CD14-positive monocyte (primary cell): ENCODE data around the gene FHIT. TPM values are rescaled to one million over a fixed set of nuclear protein-coding genes. Genes with fewer than 3 reads are reported as not detected.

Experiments
- DNase-seq, 3 donors: peaks; one replicate each; pipeline ENCODE4 v3.0.0-alpha.2; 2011 to 2022
- H2AFZ ChIP-seq: 2 replicates; pipeline ENCODE4 v1.6.0; 2012; ENCODE audit warnings: mild to moderate bottlenecking, low read depth, low read length, inconsistent platforms; ENCODE audit not compliant: insufficient read depth, poor library complexity, severe bottlenecking
- H3K27ac ChIP-seq, 2 donors: 1 replicate in 1 of 2; 2 replicates in 1 of 2; pipeline ENCODE4 v1.5.1; 2012 to 2013; ENCODE audit warnings: low read length in 2 of 2, control low read depth in 1 of 2, inconsistent platforms in 1 of 2, low read depth in 1 of 2, mild to moderate bottlenecking in 1 of 2
- H3K27me3 ChIP-seq, 2 donors: one replicate each; pipeline versions ENCODE4 v1.6.0 to v1.6.1; 2011 to 2013; ENCODE audit warnings: low read length in 2 of 2; ENCODE audit not compliant: control insufficient read depth in 2 of 2, insufficient read depth in 2 of 2
- H3K36me3 ChIP-seq, 2 donors: replicated peaks in 1 of 2; 1 replicate in 1 of 2; 2 replicates in 1 of 2; pipeline versions ENCODE4 v1.5.1 to v1.6.1; 2012 to 2013; ENCODE audit warnings: low read length in 2 of 2, control low read depth in 1 of 2, inconsistent platforms in 1 of 2, mild to moderate bottlenecking in 1 of 2; ENCODE audit not compliant: insufficient read depth in 2 of 2, control insufficient read depth in 1 of 2
- H3K4me1 ChIP-seq, 2 donors: 1 replicate in 1 of 2; 2 replicates in 1 of 2; pipeline versions ENCODE4 v1.5.1 to v1.6.1; 2012 to 2013; ENCODE audit warnings: low read length in 2 of 2, control low read depth in 1 of 2, inconsistent platforms in 1 of 2, mild to moderate bottlenecking in 1 of 2, moderate library complexity in 1 of 2; ENCODE audit not compliant: insufficient read depth in 2 of 2, control insufficient read depth in 1 of 2
- H3K4me2 ChIP-seq: replicated peaks from 2 replicates; pipeline ENCODE3; 2012; ENCODE audit warnings: low read length, moderate library complexity, mild to moderate bottlenecking; ENCODE audit not compliant: poor library complexity, severe bottlenecking; ENCODE audit errors: extremely low read depth
- H3K4me3 ChIP-seq, 3 experiments: fragments of 200-600 bp in 1 of 3; sonication (generic) in 1 of 3; replicated peaks in 1 of 3; 1 replicate in 2 of 3; 2 replicates in 1 of 3; pipeline ENCODE4 v1.5.1; 2011 to 2013; ENCODE audit warnings: low read length in 3 of 3, mild to moderate bottlenecking in 3 of 3, control low read depth in 2 of 3, low read depth in 2 of 3, inconsistent platforms in 1 of 3, moderate library complexity in 1 of 3
- H3K79me2 ChIP-seq: 2 replicates; pipeline ENCODE4 v1.6.0; 2012; ENCODE audit warnings: mild to moderate bottlenecking, control low read depth, inconsistent platforms, low read length, moderate library complexity; ENCODE audit not compliant: insufficient read depth
- H3K9ac ChIP-seq: 2 replicates; pipeline ENCODE4 v1.6.0; 2017; ENCODE audit warnings: low read length, mild to moderate bottlenecking; ENCODE audit not compliant: insufficient read depth, poor library complexity, severe bottlenecking
- H3K9me3 ChIP-seq, 2 donors: replicated peaks in 1 of 2; 1 replicate in 1 of 2; 2 replicates in 1 of 2; pipeline versions ENCODE4 v1.5.1 to v1.6.1; 2012 to 2013; ENCODE audit warnings: low read length in 2 of 2, control low read depth in 1 of 2; ENCODE audit not compliant: control insufficient read depth in 1 of 2, insufficient read depth in 1 of 2
- H4K20me1 ChIP-seq: 2 replicates; pipeline ENCODE4 v1.6.0; 2012; ENCODE audit warnings: mild to moderate bottlenecking, low read length, control low read depth, moderate library complexity; ENCODE audit not compliant: insufficient read depth
- H3K27ac Mint-ChIP-seq, 7 donors: one replicate each; pipeline ENCODE4 v1.8.0; 2020; ENCODE audit warnings: mild to moderate bottlenecking in 7 of 7, mixed read lengths in 7 of 7, moderate library complexity in 6 of 7, inconsistent platforms in 2 of 7
- H3K27me3 Mint-ChIP-seq, 3 donors: one replicate each; pipeline ENCODE4 v1.8.0; 2021 to 2022; ENCODE audit warnings: low read depth in 3 of 3, mild to moderate bottlenecking in 3 of 3, mixed read lengths in 3 of 3, moderate library complexity in 3 of 3, inconsistent platforms in 1 of 3
- H3K36me3 Mint-ChIP-seq, 2 donors: one replicate each; pipeline ENCODE4 v1.8.0; 2020; ENCODE audit warnings: mixed read lengths in 2 of 2, inconsistent platforms in 1 of 2, mild to moderate bottlenecking in 1 of 2
- H3K4me1 Mint-ChIP-seq: one replicate; pipeline ENCODE4 v1.8.0; 2020; ENCODE audit warnings: mild to moderate bottlenecking, mixed read lengths
- H3K4me3 Mint-ChIP-seq, 2 donors: one replicate each; pipeline ENCODE4 v1.8.0; 2020; ENCODE audit warnings: mild to moderate bottlenecking in 2 of 2, mixed read lengths in 2 of 2, moderate library complexity in 1 of 2
- H3K9me3 Mint-ChIP-seq, 7 donors: one replicate each; pipeline ENCODE4 v1.8.0; 2020 to 2022; ENCODE audit warnings: mixed read lengths in 7 of 7, mild to moderate bottlenecking in 6 of 7, moderate library complexity in 6 of 7, inconsistent platforms in 2 of 7
- CTCF ChIP-seq: fragments of 200-600 bp; IDR thresholded peaks from one replicate; pipeline ENCODE4 v1.8.0; 2022; ENCODE audit warnings: antibody characterized with exemption, mild to moderate bottlenecking
- WGBS: methylation state at CpG from one replicate; pipeline ENCODE4 v1.1.5; 2013; ENCODE audit warnings: missing lambda C conversion rate; ENCODE audit not compliant: insufficient coverage; 5-methylcytosine and 5-hydroxymethylcytosine counted together
- intact Hi-C, 2 donors: fragments of 100-400 bp; cut with micrococcal nuclease; formaldehyde crosslinking; loops; one replicate each; pipeline versions ENCODE4 v1.15.0 to v1.15.1; 2023
- polyA plus RNA-seq, 3 donors: library from polyadenylated mRNA; depleted of rRNA in 1 of 3; unstranded in 2 of 3; stranded (reverse) in 1 of 3; fragments of 300-500 nt in 2 of 3; fragments of >200 nt in 1 of 3; fragmentation: Illumina TruSeq in 2 of 3; gene quantifications; 1 replicate in 2 of 3; 2 replicates in 1 of 3; pipeline ENCODE4 v1.2.3, GENCODE V29; 2012 to 2021

The FHIT gene
- polyA plus RNA-seq, 3 donors = 1.7 to 3.4 (median 3.2) TPM

DNA sequence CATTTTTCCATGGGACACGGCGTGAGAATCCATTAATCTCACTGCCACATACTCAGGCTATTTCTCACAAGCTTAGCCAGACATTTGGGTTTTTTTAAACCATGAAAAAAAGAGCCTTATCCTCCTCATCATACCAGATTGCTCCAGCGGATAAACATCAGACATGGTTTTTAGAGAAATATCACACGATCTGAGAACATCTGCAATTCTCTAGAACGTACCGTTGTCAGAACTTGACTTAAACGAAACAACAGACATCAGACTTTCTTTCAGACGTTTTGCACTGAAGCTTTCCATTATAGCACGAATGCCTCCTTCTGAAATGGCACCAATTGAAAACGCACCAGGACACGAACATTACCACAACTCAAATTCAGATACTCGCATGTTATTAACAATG is 1457.3 kb downstream of the FHIT start:
- Histone ChIP-seq H3K27ac (no peak overlapping the region), H2AFZ (no peak overlapping the region), H3K9me3 (no peaks in the 10 kb centered on the region), H4K20me1 (no peaks in the 10 kb centered on the region), H3K4me2 (no peak overlapping the region), H3K79me2 (no peaks in the 10 kb centered on the region), H3K36me3 (no peaks in the 10 kb centered on the region), H3K4me3 (no peak overlapping the region), H3K27me3 (no peaks in the 10 kb centered on the region), H3K4me1 (no peaks in the 10 kb centered on the region), H3K9ac (no peak overlapping the region)
- H3K9me3 Mint-ChIP-seq = no peaks in the 10 kb centered on the region
- H3K36me3 Mint-ChIP-seq = no peaks in the 10 kb centered on the region
- H3K27ac Mint-ChIP-seq = no peak overlapping the region
- peaks cover 2% of the 10 kb centered on the region for H3K4me1 Mint-ChIP-seq
- DNase-seq = no peak
- H3K27me3 Mint-ChIP-seq = no peaks in the 10 kb centered on the region
- TF ChIP-seq CTCF = no peak
- WGBS = 85% methylated on average over 9 of the region's 12 CpGs
- intact Hi-C loops = no loop called here
- no peak overlapping the region for H3K4me3 Mint-ChIP-seq

DNA sequence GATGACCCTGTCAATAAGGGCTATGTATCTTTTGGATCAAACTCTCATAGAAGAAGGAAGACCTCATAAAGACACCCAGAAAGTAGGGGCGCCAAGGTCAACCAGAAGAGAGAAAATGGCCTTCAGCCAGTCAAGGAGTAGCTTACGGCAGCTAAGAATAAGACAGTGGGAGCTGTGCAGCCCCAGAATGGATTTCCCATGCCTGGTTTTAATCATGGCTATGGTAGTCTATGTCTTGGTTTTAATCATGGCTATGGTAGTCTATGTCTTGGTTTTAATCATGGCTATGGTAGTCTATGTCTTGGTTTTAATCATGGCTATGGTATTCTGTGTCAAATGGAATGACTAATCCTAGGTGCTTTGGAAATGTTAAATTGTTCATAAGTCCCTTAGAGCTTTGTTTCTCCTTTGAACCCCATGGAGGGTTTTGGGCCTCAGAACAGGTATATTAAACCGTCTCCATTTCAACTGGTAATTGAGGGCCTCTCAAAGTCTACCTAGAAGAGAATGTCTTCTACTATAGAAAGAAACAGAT is 1459.4 kb downstream of the FHIT start:
- Mint-ChIP-seq H3K27ac (no peak overlapping the region), H3K36me3 (no peaks in the 10 kb centered on the region), H3K27me3 (no peaks in the 10 kb centered on the region), H3K9me3 (peaks cover 0 to 3% (median 0%) of the 10 kb centered on the region in 7 donors), H3K4me1 (peaks cover 2% of the 10 kb centered on the region), H3K4me3 (no peak overlapping the region)
- no peaks in the 10 kb centered on the region for H3K9me3 ChIP-seq
- no peak overlapping the region for H3K4me2 ChIP-seq
- H3K79me2 ChIP-seq = no peaks in the 10 kb centered on the region
- H3K9ac ChIP-seq = no peak overlapping the region
- H3K4me3 ChIP-seq = no peak overlapping the region
- no peak overlapping the region for H3K27ac ChIP-seq
- H3K27me3 ChIP-seq = no peaks in the 10 kb centered on the region
- H3K4me1 ChIP-seq = no peaks in the 10 kb centered on the region
- no peaks in the 10 kb centered on the region for H3K36me3 ChIP-seq
- H4K20me1 ChIP-seq = no peaks in the 10 kb centered on the region
- intact Hi-C loops = no loop called here
- no peak for TF ChIP-seq CTCF
- DNase-seq = no peak
- no peak overlapping the region for H2AFZ ChIP-seq
- WGBS = 100% methylated on average over 1 of the region's 3 CpGs
